GM18868 (cell line): Measurements from ENCODE around the gene UHMK1.

Experiments
- ATAC-seq: cut with Tn5 transposase; IDR thresholded peaks from one replicate; pipeline ENCODE4 v1.9.1; 2021; ENCODE audit warnings: mild to moderate bottlenecking, moderate library complexity; ENCODE audit not compliant: unreplicated experiment

The UHMK1 gene

DNA sequence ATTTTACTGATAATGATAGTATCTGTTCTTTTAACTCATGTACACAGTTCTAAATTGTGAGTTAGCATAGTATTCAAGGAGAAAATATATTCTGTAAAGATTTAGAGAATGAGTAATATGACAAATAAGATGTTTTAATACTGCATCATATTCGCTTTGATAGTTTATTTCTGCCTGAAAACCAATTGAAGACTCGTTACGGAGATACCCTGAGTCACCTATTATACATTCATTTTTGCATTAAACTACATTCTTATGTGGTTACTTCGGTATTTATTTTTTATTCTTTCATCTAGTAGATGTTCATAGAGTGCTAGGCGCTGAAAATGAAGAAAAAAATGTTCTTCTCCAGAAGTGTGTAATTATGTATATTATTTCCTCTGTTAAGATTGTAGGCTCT lies 5.3 kb downstream of the UHMK1 start:
- no peak for ATAC-seq

GRCh38 chr1:162527314-162527713 lies 29.7 kb downstream of the UHMK1 start:
- no peak for ATAC-seq

DNA sequence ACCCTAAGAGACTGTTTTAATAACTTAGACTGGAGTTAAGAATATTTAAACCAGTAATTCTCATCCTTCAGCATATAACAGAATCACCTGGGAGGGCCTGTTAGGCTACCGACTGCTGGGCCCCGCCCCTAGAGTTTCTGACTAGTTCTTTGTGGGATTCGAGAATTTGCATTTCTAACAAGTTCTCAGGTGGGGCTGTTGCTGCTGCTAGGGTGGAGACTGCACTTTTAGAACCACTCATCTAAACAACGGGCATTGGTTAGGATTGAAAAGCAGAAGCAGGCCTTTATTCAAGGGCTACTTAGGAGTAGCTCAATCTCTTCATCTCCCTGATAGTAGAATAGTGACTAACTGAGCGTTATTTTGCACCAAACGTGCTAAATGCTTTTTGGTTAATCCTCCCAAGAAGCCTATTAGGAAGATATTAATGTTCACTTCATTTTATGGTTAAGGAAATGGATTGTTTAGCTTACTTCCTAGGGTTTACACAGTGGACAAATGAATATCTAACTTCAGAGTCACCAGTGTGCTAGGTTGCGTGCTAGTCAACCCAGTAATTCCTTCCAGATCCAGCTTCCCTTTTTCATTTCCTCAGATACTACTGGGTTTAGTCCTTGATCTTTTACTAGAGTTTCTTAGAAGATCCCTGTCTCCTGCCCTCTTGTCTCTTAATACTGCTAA lies 32.8 kb downstream of the UHMK1 start:
- ATAC-seq = peak; percentile 98

- no peak for ATAC-seq
These were observed 33.3 kb downstream of the UHMK1 start for GRCh38 chr1:162530988-162531319.

- no peak for ATAC-seq
These were observed 37.9 kb downstream of the UHMK1 start for GRCh38 chr1:162535501-162535900.

GRCh38 chr1:162536511-162536910 lies 38.9 kb downstream of the UHMK1 start:
- ATAC-seq = no peak

GRCh38 chr1:162537216-162537615 lies 39.6 kb downstream of the UHMK1 start:
- no peak for ATAC-seq

- ATAC-seq = no peak
These were observed 41.3 kb downstream of the UHMK1 start for GRCh38 chr1:162538815-162539431.

DNA sequence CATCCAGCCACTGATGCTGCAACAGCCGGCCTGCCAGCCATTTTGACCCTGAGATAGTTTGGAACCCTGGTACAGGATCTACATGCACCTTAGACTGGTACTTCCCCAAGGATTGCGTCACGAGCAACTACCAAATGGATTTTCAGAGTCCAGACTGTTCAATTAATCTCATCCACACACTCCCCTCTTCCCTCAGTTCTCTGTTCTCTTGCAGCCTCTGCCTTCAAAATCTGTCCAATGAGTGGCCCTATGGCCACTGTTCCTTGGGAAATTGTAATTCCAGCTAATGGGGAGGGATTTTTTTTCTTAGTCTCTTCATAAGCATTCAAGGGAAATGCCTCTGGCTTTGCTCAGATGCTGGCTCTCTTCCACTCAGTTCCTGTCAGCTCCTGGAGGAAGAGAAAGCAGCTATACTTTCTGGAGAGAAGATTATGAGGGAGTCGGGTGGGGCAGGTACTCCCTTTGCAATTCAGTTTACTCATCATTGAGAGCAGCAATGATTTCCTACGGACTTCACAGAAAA lies 44.1 kb downstream of the UHMK1 start:
- no peak for ATAC-seq

GRCh38 chr1:162543228-162543627 lies 45.6 kb downstream of the UHMK1 start:
- ATAC-seq = no peak

DNA sequence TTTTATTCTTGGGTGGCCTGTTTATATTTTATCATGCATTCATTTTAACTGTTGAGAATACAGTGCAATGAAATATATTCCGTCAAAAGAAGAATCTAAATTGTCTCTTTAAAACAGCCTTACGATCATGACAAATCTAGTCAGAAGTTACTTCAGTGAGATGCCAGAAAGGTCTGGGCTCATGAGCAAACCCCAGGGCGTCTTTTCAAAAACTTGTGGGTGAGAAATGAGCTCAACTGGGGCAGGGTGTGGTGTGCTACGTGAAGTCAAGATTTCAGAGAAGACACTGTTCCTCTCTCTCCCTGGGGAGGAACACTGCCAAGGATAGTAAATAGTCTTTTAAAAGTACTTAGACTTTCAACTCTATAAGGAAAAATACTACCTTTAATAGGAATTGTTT lies 50.6 kb downstream of the UHMK1 start:
- no peak for ATAC-seq

DNA sequence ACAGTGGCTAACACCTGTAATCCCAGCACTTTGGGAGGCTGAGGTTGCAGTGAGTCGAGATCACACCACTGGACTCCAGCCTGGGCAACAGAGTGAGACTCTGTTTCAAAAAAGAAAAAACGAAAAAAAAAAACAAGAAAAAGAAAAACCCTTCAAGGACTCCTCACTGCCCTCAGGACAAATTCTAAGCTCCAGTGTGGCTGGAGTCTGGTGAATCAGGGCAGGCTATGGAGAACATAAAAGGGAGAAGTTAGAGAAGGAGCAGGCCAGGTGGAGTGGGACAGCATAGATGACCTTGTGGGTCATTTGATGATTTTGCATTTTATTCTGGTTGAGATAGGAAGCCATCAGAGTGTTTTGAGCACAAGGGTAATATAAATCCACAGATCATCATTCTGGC lies 51.4 kb downstream of the UHMK1 start:
- ATAC-seq = no peak

DNA sequence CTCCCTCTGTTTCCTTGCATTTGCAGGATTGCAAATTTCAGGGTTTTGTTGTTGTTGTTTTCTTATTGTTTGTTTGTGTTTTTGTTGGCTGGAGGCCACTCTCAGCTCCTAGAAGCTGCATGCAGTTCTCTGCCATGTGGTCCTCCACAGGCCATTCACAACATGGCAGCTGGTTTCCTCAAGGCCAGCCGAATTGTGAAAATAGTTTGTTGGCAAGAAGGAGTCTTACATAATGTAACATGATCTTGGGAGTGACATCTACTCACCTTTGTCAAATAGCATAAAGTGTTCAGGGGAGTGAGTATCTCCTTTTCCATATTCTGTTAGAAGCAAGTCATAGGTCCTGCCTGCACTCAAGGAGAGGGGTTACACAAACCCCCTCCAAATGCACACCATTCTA lies 53.3 kb downstream of the UHMK1 start:
- ATAC-seq = no peak

DNA sequence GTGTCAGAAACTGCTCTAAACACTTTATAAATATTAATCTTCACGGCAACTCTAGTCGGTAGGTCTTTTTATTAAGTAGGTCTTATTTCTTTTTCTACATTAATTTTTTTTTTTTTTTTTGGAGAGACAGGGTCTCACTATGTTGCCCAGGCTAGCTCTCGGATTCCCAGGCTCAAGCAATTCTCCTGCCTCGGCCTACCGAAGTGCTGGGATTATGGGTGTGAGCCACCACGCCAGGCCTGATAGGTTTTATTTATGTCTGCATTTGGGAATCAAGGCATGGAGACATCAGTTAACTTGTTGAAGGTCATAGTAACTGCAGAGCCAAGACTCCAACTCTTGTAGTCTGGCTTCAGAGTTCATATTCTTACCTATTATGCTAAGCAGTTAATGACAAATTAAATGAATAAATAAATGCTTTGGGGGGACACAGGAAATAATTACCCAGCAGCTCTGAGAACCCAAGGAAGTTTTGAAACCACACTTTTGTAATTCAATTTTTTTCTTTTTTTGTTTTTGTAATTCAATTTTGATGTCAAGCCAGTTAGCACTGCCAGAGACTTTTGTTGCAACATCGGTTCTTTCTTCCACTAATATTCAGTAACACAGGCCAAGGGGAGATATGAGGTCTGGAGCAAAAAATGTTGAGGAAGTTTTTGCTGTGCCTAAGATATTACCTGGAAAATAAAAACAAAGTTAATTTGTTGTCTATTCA lies 54.5 kb downstream of the UHMK1 start:
- ATAC-seq = no peak

- ATAC-seq = no peak
These were observed 55.1 kb downstream of the UHMK1 start for GRCh38 chr1:162552684-162553252.

DNA sequence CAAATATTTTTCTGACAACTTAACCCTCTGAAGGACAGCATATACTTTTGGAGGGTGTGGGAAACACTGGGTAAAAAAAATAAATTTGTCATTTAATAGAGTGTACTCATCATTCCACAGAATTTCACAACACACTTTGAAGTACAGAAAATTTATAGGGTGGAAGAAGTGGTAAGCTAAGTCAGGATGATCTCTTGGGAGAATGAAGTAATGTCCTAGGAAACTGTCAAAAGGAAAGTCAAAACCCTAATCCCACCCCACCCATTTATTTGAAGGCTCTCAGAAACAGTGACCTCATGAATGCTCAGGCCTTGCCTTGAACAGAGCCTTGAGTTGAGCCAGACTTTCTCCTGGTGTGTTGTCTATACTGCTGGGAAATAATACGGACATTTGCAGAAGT lies 56.6 kb downstream of the UHMK1 start:
- ATAC-seq = no peak

DNA sequence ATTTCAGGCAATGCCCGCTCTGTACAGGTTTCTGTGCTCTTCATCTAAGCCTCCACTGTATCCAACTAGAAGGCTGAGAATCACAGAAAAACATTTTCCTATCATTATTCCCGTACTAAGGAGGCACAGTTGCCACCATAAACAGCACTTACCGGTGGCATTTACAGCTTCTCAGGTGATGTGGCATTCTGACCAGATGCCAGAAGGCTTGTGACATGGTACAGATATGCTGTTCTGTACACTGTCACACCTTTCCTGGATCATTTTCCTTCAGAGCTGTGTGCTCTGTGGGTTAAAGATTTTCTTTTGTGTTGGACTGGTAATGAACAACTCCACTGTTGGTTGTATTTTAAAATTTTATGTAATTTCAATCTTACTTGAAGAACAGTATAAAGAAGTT lies 59.9 kb downstream of the UHMK1 start:
- ATAC-seq = no peak

- ATAC-seq = no peak
These were observed 62.9 kb downstream of the UHMK1 start for GRCh38 chr1:162560303-162561036.

DNA sequence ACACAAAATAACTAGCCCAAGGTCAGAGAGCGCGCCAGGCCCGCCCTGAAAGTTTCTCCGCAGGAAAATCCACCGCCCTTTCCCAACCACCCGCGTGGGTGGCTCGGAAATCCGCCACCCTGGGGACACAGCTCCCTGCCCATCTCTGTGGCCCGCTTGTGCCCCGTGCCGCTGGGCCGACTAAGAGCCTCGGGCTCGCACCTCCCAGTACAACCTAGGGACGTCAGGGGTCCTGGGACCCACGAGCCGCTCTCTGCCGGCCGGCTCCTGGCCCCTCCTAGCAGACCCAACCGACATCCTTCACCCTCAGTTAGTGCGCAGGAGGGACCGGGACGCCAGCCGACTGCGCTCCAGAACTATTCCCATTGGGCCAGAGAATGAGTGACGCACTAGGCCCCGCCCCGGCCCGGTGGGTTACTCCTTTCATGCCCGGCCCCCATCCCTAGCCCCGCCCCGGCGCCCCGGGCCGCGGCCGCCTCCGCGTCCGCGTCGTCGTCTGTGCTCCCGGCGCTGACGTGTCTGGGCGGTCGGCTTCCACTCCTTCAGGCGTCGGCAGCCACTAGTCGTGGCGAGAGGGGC lies 63.5 kb downstream of the UHMK1 start:
- peak; percentile 94 for ATAC-seq

DNA sequence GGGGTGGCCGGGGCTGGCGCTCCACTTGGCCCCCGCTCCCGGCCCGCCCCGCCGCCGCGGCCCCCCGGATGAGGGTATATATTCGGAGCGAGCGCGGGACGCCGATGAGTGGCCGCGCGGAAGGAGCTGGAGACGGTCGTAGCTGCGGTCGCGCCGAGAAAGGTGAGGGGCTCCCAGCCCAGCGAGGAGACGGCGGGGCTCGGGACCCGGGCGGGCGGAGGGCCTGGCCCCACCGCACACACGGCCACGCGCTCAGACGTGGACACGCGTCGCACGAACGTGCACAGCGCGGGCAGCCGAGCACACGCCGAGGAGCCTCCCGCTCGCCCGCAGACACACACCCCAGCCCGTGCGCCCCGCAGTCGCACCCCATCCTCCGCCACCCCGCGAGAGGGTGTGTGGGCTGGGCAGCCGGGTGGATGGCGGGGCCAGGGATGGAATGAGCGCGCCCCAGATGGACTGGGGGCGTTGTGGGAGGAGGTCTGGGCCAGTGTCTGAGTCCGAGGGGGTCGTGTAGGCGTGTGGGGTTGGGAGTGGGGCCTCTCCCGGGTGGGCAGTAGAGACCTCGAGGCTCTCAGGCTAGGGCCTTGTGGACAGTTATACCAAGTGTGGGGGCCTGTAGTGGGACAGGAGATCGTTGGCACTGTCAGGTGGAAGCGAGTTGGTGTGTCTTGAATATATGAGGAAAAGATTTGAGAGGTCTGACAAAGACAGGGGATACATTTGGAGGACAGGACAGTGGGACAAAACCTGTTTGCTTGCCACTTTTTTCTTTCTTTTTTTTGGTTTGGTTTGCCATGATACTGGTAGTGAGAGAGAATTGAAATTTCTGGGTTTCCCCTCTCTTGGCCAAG lies 64.2 kb downstream of the UHMK1 start, which contains the start of gene UAP1:
TSS of gene UAP1 (plus strand) at position 107 of the 854 bp plus-strand sequence. CDS start 4,347 bp downstream, outside the sequence.
- ATAC-seq = peak; percentile 33
